ENCODE data around the gene FAM98A. TPM values are rescaled to one million over a fixed set of nuclear protein-coding genes. Genes with fewer than 3 reads are reported as not detected.

Gene FAM98A
- total RNA-seq, 1 experiment from 2014 or later: 70.9 TPM

GRCh38 chr2:33633315-33633714 is 34.2 kb upstream of the FAM98A start:
- Histone ChIP-seq H3K23me2 (ENCODE audit: insufficient read length, low read depth, low read length, poor library complexity, severe bottlenecking) (no peaks in the 10 kb centered on the region), H3K9ac (ENCODE audit: extremely low read depth, insufficient read length, low read length) (no peak overlapping the region), H2BK120ac (ENCODE audit: low read depth, low read length, poor library complexity, severe bottlenecking) (no peak overlapping the region), H4K20me1 (ENCODE audit: control insufficient read depth, insufficient read depth, insufficient read length) (no peaks in the 10 kb centered on the region), H2AK5ac (ENCODE audit: insufficient read length, low read length) (no peak overlapping the region), H4K5ac (ENCODE audit: insufficient read length, low read depth, low read length) (no peak overlapping the region), H3K27me3 (ENCODE audit: insufficient read depth, low read length) (no peaks in the 10 kb centered on the region), H3K79me2 (ENCODE audit: insufficient read depth, low read length) (no peaks in the 10 kb centered on the region), H2BK12ac (ENCODE audit: insufficient read length, low read depth, low read length) (no peak overlapping the region), H4K91ac (ENCODE audit: insufficient read length, low read depth, low read length) (no peak overlapping the region), H3K56ac (ENCODE audit: insufficient read length, low read depth, low read length) (no peak overlapping the region), H3K4me2 (ENCODE audit: insufficient read depth, insufficient read length, low read length) (no peak overlapping the region), H3K27ac (ENCODE audit: insufficient read length, low read depth, low read length) (no peak overlapping the region), H2BK20ac (ENCODE audit: low read depth, low read length, poor library complexity, severe bottlenecking) (no peak overlapping the region), H3T11ph (ENCODE audit: low read length) (no peak overlapping the region), H2BK5ac (ENCODE audit: insufficient read length, low read length) (no peak overlapping the region), H3K14ac (ENCODE audit: insufficient read depth, low read length) (no peak overlapping the region), H3K18ac (ENCODE audit: insufficient read length, low read depth, low read length) (no peak overlapping the region), H3K9me3 (ENCODE audit: control insufficient read depth, low read depth, low read length) (no peaks in the 10 kb centered on the region), H2BK15ac (ENCODE audit: low read depth, low read length) (no peak overlapping the region), H3K79me1 (ENCODE audit: insufficient read depth, low read depth, low read length, poor library complexity, severe bottlenecking) (no peaks in the 10 kb centered on the region), H3K4ac (ENCODE audit: low read depth, low read length) (no peak overlapping the region), H3K4me1 (ENCODE audit: insufficient read depth, low read length) (no peaks in the 10 kb centered on the region; the same call in 1 of the 2 replicates), H2AFZ (ENCODE audit: low read length) (no peak overlapping the region), H4K8ac (replicated peaks; ENCODE audit: insufficient read length, low read depth, low read length) (no peak overlapping the region), H3K23ac (ENCODE audit: insufficient read length, low read depth, low read length) (no peak overlapping the region)
- peaks cover 5 to 8% of the 10 kb centered on the region in 2 experiments; a peak in 3 of 4 replicates for H3K4me1 Mint-ChIP-seq
- no CpG with 5 or more reads among the region's 2 CpGs for WGBS (ENCODE audit: extremely low coverage, insufficient read length, low lambda C conversion rate)
- no peaks in the 10 kb centered on the region for H3K27me3 Mint-ChIP-seq (ENCODE audit: low read depth)
- no peak overlapping the region for H3K27ac Mint-ChIP-seq
- TF ChIP-seq CTCF (conservative IDR thresholded peaks at IDR 0.05): no peak
- DNase-seq: no peak
- peaks cover 8 to 25% (median 22%) of the 10 kb centered on the region in 3 experiments for H3K36me3 Mint-ChIP-seq (ENCODE audit: insufficient read depth in 1 of 3, low read depth in 3 of 3)
- peaks cover 0 to 6% of the 10 kb centered on the region in 2 experiments; a peak in 3 of 5 replicates for H3K9me3 Mint-ChIP-seq
- no peak overlapping the region for H3K4me3 Mint-ChIP-seq
